OCI-LY1 (cell line): ENCODE data around the gene STK24.

ENCODE experiments used
- CTCF ChIP-seq: fragments of 200-600 bp; sonication (generic), shearing (Covaris generic); IDR thresholded peaks from 2 replicates; pipeline ENCODE4 v1.5.1; 2017; ENCODE audit warnings: mild to moderate bottlenecking, antibody characterized with exemption, low read length, moderate library complexity, mixed read lengths
- EZH2 ChIP-seq: fragments of 200-600 bp; sonication (generic), shearing (Covaris generic); IDR thresholded peaks from 2 replicates; pipeline ENCODE4 v1.8.0; 2017; ENCODE audit warnings: borderline replicate concordance, mixed run types, mild to moderate bottlenecking, antibody characterized with exemption, low read length, moderate library complexity, mixed read lengths

- TF ChIP-seq CTCF, result no peak
- TF ChIP-seq EZH2, result no peak
Observed at GRCh38 chr13:98474292-98474691, 102.6 kb downstream of the STK24 start.
